Measurements from ENCODE around the gene LDLRAD1. TPM values are rescaled to one million over a fixed set of nuclear protein-coding genes. Genes with fewer than 3 reads are reported as not detected.
A peak's percentile ranks its signal among the peaks of the same experiment; 100 is the strongest.
"Not testable (repeated sequence)": the region's sequence is repeated elsewhere in the genome, so short reads cannot be mapped to it uniquely, and the experiment has no call there.

Gene LDLRAD1
- total RNA-seq, 1 experiment from 2014 or later = not detected

DNA sequence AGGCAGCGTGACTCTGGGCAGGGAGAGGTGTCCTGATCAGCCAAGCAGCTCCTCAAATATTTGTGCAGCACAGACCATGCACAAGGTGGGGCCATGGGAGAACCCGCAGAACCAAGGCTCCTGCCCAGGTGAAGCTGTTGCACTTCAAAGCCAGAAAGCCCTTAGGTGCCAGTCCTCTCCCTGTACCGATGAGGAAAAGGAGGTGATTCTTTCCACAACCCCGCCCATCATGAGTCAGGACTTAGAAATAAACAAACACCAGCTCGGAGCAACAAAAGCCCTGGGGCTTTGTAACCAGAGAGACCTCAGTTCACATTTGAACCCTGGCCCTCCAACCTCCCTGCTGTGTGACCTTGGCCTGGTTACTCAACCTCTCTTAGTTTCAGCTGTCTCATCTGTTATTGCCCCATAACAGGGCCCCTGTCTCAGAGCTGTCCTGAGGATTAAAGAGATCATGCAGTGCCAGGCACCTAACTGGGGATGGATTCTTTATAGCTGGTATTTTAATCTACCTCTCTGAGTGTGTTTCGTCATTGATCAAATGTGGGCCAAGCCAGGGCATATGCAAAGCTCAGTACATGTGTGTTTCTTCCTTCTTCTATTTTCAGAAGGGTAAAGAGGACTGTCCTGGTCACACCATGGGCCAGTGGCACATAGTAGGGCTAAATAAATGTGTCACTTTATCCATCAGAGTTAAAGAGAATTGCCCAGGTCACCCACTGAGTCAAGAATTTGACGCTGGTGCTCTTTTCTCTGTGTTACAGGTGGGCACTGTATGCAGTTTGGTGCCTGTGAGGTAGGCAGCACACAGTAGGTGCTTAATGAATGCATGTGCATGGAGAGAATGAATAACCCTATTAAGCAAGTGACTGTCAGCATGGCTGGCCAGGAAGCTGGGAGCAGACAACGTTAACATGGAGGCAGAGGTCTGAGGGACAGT, 1.4 kb downstream of the LDLRAD1 start:
- DNase-seq (ENCODE audit: low spot score) = peak; percentile 62

DNA sequence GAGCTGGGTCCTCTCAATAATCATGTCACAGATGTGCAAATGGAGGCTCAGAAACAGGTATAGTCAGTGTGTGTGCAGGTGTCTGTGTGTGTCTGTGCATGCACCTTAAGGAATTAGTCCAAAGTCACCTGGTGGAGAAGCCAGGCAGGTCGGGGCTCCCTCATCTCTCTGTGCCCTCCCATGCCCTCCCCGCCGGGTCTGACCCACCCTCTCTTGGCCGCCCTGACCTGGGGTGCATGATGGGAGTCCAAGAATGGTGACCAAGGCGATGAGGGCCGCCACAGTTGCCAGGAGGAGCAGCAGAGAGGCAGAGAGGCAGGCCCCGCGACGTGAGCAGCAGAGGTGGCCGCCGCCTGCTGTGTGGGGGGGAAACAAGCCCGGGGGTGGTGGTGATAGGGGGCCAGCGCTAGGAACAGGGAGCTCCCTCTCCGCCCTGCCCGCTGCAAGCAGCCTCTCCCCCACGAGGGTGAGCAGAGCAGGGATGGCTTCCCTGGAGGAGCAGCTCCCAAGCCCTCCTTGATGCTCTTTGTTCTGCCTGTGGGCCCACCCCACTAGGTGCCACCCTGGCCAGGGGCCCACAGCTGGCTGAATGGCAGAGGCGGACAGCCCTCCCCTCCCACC, 3.9 kb downstream of the LDLRAD1 start:
- no peak for DNase-seq (ENCODE audit: low spot score)

DNA sequence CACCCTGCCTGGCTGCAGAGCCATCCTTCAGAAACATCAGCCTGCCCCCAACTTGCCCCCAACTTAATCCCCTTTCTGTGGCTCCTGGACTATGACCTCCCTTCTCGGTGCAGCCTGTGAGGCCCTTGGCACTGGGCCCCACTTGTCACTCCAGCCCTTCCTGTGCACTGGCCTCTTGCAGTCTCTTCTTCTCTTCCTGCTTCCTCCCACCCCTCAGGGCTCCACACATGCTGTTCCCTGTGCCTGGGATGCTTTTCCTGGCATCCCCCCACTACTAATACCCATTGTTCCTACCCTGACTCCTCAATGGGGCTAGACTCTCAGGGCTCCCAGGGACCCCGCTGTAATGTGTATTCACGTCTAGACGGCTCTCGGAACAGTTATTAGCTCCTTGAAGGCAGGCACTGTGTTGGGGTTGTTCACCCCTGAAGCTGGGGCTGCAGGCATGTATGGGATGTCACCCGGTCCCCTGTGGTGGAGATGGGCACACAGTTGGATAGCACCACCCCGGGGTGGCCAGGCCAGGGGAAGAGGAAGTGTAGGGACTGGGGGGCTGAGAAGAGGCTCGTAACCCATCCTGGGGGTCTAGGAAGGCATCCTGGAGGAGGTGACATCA, 4.5 kb downstream of the LDLRAD1 start:
- DNase-seq (ENCODE audit: low spot score) = no peak

DNA sequence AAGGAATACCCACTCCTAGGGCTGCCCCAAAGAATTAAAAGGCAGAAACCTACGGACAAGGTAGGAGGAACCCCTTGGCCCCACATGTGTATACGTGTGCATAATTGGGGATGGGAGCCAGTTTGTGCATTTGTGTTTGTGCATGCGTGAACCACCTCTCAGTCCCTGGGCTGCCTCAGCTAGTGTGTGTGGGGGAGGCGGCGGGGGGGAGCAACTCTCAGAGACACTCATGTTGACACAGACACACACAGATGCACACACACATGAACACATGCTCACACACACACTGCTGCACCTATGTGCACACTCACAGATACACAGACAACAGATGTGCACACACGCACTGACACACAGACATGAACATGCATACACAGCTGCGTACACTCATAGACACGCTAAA, 5.1 kb downstream of the LDLRAD1 start:
- DNase-seq (ENCODE audit: low spot score) = no peak

DNA sequence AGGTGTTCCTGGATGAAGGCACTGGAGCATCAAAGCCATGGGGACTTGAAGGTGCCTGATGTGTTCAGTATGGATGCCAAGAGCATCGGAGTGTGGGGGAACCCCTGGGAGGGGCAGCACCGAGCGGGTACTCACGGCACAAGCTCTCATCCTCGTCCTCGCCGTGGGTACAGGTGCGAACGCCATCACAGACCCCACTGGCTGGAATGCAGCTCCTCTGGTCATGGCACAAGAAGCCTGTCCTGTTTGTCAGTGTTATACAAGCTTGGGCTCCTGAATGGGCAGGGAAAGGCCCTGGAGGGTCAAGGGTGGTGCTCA, 6.0 kb downstream of the LDLRAD1 start:
- no peak for DNase-seq (ENCODE audit: low spot score)

DNA sequence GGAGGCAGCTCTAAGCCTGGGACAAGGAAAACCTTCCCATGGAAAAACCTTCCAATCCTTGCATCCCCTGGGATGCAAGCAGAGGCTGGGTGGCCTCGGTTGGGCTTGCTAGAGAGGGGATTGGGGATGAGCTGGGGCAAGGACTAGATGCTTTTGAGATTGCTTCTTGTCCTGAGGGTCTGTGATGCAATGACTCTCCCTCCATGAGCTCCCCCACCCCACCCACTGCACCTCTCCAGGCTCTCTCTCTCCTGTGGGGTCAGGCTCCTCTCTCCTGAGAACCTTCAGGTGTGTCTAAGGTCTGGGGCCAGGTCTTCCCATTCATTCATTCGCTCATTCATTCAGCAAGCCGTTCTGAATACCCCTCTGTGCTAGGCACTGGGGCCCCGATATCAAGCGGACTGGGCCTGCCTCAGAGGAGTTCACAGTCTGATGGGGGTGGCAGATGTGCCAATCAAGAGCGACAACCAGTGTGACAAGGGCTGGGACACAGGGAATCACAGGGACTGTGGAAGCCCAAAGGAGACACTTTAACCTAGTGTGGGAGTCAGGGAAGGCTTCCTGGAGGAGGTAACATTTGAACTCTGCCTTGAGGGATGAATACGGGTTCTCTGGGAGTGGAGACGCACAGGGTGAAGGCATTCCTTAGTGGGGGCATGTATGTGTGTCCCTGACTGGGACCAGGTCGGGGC, 6.5 kb downstream of the LDLRAD1 start:
- DNase-seq (ENCODE audit: low spot score) = no peak

DNA sequence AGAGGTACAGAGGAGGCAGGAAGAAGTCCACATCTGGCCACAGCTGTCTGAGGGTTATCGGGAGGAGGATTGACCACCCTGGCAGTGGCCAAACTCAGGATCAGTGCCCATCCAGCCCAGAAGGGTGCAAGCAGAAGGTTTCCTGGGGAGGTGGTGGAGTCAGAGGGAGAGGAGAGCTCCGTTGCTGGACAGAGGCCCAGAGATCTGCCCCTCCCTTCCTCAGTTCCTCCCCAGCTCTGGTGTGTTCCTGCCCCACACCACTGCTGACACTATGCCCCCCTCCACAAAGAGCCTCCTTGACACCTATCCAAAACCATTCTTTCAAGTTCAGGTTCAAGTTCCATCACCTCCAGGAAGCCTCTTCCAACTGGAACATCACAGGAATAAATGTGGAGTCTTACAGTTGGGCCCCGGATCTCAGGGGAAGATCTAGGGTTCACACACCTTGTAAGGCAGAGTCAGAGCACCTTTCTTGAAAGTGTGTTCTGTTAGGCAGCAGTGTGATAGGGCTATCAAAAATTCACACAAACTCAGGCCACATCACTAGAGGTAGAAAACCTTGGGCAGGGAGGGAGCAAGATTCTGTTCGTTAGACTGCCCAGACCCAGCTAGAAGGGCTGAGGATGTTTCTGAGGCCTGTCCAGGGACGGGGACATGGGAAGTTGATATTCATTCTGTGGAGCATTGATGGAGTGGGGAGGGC, 7.4 kb downstream of the LDLRAD1 start:
- DNase-seq (ENCODE audit: low spot score) = no peak

DNA sequence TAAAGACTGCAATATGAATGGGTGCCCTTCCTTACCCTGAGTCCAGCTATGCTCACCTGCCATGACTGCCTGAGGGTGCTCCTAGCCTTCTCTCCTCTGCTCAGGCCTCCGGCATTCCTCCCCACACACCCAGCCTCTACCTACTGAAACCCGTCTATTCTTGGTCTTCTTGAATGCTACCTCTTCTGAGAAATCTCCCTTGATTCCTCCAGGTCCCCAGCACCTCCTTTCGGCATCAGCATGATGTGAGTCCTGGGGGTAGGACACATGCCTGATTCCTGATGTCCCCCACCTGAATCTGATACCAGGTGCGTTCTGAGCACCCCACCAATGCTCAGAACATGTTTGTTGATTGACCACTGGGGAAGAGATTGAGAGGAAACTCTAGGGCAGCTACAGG, 8.6 kb downstream of the LDLRAD1 start:
- no peak for DNase-seq (ENCODE audit: low spot score)

DNA sequence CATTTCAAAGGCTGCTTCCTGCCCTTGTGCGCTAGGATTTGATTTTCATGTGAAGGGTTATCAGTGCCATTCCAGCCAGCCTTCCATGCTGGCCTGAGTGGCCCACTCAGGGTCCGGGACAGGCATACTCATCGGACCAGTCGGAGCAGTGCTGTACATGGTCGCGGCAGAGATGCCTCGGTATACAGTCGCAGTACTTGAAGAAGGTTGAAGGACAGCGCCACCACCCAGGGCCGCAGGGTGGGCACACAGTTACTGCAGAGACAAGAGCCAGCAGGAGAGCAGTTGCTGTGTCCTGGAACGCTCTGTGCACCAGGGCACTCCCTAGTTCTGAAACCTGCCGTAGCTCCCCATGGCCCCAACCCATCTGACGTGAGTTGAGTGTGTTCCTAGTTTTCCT, 9.1 kb downstream of the LDLRAD1 start:
- no peak for DNase-seq (ENCODE audit: low spot score)

DNA sequence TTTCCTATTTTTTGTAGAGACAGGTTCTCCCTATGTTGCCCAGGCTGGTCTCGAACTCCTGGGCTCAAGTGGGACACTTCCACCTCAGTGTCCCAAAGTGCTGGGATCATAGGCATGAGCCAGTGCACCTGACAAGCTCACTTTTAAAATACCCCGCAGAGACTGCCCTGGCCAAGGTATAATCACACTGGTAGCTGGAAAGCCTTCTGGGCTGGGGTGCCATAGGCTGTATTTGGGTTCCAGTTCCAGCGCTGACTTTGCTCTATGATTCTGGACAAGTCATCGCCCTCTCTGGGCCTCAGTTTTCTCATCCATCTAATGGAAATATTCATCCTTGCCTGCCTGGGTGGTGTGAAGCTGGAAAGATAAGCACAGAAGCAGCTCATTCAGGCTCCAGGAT, 10.4 kb downstream of the LDLRAD1 start:
- no peak for DNase-seq (ENCODE audit: low spot score)

DNA sequence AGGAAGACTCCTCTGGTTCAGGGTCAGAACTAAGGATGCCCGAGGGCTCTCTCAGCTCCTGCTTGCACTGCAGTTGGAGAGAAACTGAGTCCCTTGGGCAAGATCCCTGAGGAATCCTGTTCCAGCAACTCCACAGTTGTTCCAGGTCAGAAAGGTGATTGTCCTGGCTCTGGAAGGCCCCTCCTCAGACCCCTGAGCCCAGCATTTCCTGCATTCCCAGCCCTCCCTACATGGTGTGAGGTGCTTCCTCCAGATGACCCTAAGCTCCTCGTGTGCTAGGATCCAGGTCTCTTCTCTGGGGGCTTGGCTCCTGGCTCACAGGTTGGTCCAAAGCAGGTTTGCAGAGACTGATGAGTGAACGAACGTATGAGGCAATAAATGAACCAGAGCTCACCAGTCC, 11.5 kb downstream of the LDLRAD1 start:
- no peak for DNase-seq (ENCODE audit: low spot score)

DNA sequence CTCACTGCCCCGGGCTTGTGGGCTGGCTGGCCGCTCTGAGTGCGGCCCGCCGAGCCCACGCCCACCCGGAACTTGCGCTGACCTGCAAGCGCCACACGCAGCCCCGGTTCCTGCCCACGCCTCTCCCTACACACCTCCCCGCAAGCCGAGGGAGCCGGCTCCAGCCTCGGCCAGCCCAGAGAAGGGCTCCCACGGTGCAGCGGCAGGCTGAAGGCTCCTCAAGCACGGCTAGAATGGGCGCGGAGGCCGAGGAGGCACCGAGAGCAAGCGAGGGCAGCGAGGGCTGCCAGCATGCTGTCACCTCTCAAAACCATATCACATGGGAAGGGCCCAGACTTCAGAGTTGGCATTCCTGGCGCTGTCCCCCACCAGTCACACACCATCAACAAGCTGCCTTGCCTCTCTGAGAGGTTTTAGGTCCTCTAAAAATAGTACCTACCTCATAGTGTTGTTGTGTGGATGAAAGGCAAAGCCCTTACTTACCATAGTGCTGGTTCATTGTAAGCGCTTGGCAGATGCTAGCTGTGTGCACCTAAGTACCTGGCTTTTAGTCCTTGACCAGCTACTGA, 13.4 kb downstream of the LDLRAD1 start:
- DNase-seq (ENCODE audit: low spot score) = no peak

DNA sequence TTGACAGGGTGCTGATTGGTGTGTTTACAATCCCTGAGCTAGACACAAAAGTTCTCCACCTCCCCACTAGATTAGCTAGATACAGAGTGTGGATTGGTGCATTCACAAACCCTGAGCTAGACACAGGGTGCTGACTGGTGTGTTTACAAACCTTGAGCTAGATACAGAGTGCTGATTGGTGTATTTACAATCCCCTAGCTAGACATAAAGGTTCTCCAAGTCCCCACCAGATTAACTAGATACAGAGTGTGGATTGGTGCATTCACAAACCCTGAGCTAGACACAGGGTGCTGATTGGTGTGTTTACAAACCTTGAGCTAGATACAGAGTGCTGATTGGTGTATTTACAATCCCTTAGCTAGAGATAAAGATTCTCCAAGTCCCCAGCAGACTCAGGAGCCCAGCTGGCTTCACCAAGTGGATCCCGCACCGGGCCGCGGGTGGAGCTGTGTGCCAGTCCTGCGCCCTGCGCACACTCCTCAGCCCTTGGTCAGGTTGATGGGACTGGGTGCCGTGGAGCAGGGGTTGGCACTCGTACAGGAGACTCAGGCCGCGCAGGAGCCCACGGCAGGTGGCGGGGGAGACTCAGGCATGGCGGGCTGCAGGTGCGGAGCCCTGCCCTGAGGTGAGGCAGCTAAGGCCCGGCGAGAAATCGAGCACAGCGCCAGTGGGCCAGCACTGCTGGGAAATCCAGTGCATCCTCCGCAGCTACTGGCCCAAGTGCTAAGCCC, 14.1 kb downstream of the LDLRAD1 start:
- DNase-seq (ENCODE audit: low spot score) = not testable (repeated sequence)

DNA sequence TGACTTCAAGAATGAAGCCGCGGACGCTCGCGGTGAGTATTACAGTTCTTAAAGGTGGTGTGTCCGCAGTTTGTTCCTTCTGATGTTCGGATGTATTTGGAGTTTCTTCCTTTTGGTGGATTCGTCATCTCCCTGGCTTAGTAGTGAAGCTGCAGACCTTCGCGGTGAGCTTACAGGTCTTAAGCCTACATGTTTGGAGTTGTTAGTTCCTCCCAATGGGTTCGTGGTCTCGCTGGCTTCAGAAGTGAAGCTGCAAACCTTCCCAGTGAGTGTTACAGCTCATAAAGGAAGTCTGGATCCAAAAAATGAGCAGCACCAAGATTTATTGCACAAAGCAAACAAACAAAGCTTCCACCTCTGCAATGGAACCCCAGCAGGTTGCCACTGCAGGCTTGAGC, 14.7 kb downstream of the LDLRAD1 start:
- DNase-seq (ENCODE audit: low spot score) = no peak

DNA sequence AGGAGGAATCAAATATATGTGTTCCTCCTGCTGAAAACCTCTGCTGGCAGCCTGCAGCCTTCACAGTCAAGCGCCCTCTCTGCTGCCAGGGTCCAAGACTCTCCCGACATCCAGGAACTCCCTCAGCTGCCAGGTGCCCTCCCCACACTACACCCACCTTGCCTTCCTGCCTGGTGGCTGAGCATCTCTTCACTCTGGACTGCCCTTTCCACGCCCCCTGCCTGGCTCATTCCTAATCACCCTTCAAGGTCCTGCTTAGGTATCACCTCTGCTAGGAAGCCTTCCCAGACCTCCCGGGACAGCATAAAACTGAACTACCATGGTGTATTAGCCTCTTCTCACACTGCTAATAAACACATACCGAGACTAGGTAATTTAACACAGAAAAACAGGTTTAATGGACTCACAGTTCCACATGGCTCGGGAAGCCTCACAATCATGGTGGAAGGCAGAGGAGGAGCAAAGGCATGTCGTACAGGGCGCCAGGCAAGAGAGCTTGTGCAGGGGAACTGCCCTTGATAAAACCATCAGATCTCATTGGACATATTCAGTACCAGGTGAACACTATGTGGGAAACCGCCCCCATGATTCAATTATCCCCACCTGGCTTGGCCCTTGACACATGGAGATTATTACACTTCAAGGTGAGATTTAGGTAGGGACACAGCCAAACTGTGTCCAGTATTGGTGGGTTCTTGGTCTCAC, 15.3 kb downstream of the LDLRAD1 start:
- DNase-seq (ENCODE audit: low spot score) = no peak

DNA sequence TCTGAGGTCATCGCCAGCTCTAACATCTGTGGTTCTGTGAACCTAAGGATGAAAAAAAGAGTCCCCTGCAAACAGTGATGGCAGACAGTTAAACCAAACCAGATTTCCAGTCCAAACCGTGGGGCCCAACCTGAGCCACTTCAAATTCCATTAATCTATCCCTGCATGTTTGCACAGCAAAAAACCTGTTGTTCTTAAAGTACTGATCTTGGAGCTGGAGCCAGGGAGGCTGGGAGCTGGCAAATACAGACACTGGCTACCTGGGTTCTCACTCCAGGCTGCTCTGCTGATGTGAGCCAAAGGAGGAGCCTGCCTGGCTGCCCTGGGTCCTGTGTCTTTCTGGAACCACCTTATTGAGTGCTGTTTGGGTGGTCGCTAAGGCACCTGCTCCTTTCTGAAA, 16.4 kb downstream of the LDLRAD1 start:
- DNase-seq (ENCODE audit: low spot score) = no peak

DNA sequence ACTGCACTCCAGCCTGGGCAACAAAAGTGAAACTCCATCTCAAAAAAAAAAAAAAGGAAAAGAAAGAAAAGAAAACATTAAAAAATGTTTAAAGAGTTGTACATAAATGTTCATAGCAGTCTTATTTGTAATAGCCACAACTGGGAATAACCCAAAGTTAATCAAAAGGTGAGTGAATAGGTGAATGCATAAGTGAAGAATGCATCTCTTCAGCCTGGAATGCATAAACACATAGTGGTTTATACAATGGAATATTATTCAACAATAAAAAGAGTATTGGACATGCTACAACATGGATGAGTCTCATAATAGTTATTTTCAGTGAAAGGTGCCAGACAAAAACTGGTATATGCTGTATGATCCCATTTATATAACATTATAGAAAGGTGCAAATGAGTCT, 18.1 kb downstream of the LDLRAD1 start:
- no peak for DNase-seq (ENCODE audit: low spot score)

DNA sequence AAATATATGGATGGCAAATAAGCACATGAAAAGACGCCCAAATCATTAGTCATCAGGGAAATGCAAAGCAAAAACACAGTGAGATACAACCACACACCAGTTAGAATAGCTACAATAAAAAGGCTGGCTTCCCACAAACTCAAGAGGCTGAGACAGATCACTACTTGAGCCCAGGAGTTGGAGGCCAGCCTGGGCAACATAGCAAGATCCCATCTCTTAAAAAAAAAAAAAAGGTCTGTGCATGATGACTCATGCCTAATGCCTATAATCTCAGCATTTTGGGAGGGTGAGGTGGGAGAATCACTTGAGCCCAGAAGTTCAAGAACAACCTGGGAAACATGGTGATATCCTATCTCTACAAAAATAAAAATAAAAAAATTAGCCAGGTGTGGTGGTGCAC, 19.8 kb downstream of the LDLRAD1 start:
- no peak for DNase-seq (ENCODE audit: low spot score)

DNA sequence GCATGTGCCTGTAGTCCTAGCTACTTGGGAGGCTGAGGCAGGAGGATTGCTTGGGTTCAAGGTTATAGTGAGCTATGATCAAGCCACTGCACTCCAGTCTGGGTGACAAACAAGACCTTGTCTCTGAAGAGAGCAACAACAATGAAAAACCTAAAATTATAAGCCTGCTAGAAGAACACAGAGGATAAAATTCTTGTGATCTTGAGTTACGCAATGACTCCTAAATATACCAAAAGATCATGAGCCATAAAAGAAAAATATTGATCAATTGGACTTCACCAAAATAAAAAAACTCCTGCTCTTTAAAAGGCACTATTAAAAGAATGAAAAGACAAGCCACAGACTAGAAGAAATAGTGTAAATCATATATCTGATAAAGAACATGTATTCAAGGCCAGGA, 22.3 kb downstream of the LDLRAD1 start:
- no peak for DNase-seq (ENCODE audit: low spot score)

DNA sequence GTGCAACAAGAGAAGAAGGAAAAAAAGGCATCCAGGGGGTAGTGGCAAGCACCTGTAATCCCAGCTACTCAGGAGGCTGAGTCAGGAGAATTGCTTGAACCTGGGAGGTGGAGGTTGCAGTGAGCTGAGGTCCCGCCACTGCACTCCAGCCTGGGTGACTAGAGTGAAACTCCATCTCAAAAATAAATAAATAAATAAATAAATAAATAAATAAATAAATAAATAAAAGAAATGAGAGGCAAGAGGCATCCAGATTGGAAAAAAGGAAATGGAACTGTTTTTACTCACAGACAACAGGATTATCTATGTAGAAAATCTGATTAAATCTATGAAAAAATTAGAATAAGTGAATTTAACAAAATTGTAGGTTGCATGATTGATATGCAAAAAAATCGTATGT, 23.5 kb downstream of the LDLRAD1 start:
- not testable (repeated sequence) for DNase-seq (ENCODE audit: low spot score)

Data from H4 (cell line).